Activated CD4-positive, alpha-beta T cell treated with anti-CD3 and anti-CD28 coated beads, Interleukin-2, amount 10 ng/mL, durations not matched to agents 7 days and 5 days (primary cell): Measurements from ENCODE around the gene ADIPOR2. TPM values are rescaled to one million over a fixed set of nuclear protein-coding genes. Genes with fewer than 3 reads are reported as not detected.
A peak's percentile ranks its signal among the peaks of the same experiment; 100 is the strongest.

Source experiments
- CTCF ChIA-PET: fragments of 350-600 bp; sonication (Branson Sonifier 250); formaldehyde crosslinking; loops from one replicate; lab custom pipeline; 2021; ENCODE audit warnings: antibody characterized with exemption; lab: Charles Lee
- POLR2A ChIA-PET: fragments of 350-600 bp; sonication (Branson Sonifier 250); formaldehyde crosslinking; loops from one replicate; lab custom pipeline; 2021; ENCODE audit warnings: antibody characterized with exemption; lab: Charles Lee
- DNase-seq: peaks from one replicate; pipeline ENCODE4 v3.0.0-alpha.2; 2020
- H3K27ac Mint-ChIP-seq: one replicate; pipeline ENCODE4 v1.8.0; 2021; ENCODE audit warnings: mild to moderate bottlenecking, moderate library complexity, mixed read lengths
- H3K27me3 Mint-ChIP-seq: one replicate; pipeline ENCODE4 v1.8.0; 2021; ENCODE audit warnings: mixed read lengths
- H3K36me3 Mint-ChIP-seq: one replicate; pipeline ENCODE4 v1.8.0; 2021; ENCODE audit warnings: low read depth, mixed read lengths
- H3K4me1 Mint-ChIP-seq: one replicate; pipeline ENCODE4 v1.8.0; 2021; ENCODE audit warnings: mixed read lengths
- H3K4me3 Mint-ChIP-seq: one replicate; pipeline ENCODE4 v1.8.0; 2021; ENCODE audit warnings: mild to moderate bottlenecking, moderate library complexity, mixed read lengths
- H3K9me3 Mint-ChIP-seq: one replicate; pipeline ENCODE4 v1.8.0; 2021; ENCODE audit warnings: mixed read lengths
- total RNA-seq, 2 experiments: library from RNA; stranded (reverse); gene quantifications; one replicate each; pipeline ENCODE4 v1.2.3, GENCODE V29; 2021

The ADIPOR2 gene
- total RNA-seq, 2 experiments from 2014 or later: 47.7 to 51.7 TPM

DNA sequence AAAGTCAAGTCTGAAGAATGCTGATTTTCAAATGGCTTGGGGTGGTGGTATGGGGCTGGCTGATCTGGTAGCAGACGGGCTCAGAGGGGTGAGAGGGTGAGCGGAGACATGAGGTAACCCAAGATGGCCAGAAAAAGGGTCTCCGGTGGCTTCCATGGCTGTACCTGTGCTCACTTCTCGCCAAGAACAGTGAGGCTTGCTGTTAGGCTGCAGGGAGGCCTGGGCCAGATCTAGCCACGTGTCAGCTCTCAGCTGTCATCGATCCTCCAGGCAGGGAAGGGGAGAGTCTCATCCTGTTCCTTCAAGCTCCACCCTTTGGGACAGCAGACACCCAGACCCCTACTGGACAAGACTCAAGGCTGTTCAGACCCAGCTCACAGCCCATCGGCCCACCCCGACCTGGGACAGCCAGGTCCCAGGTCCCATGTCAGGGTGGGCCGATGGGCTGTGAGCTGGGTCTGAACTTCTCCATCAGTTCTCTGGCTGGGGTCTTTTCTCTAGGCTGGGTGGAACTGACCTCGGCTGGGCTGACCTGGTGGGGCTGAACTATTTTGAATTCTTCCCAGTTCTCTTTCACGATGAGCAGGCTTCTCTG, 138.5 kb downstream of the ADIPOR2 start:
- peaks cover 16% of the 10 kb centered on the region for H3K27me3 Mint-ChIP-seq
- H3K4me1 Mint-ChIP-seq: no peaks in the 10 kb centered on the region
- CTCF ChIA-PET: no interaction called here
- no peak overlapping the region for H3K27ac Mint-ChIP-seq
- H3K4me3 Mint-ChIP-seq: no peak overlapping the region
- POLR2A ChIA-PET: no interaction called here
- no peak for DNase-seq
- H3K36me3 Mint-ChIP-seq: no peaks in the 10 kb centered on the region
- H3K9me3 Mint-ChIP-seq: no peaks in the 10 kb centered on the region

GRCh38 chr12:1830401-1830845, 139.6 kb downstream of the ADIPOR2 start:
- POLR2A ChIA-PET: no interaction called here
- no peaks in the 10 kb centered on the region for H3K4me1 Mint-ChIP-seq

DNA sequence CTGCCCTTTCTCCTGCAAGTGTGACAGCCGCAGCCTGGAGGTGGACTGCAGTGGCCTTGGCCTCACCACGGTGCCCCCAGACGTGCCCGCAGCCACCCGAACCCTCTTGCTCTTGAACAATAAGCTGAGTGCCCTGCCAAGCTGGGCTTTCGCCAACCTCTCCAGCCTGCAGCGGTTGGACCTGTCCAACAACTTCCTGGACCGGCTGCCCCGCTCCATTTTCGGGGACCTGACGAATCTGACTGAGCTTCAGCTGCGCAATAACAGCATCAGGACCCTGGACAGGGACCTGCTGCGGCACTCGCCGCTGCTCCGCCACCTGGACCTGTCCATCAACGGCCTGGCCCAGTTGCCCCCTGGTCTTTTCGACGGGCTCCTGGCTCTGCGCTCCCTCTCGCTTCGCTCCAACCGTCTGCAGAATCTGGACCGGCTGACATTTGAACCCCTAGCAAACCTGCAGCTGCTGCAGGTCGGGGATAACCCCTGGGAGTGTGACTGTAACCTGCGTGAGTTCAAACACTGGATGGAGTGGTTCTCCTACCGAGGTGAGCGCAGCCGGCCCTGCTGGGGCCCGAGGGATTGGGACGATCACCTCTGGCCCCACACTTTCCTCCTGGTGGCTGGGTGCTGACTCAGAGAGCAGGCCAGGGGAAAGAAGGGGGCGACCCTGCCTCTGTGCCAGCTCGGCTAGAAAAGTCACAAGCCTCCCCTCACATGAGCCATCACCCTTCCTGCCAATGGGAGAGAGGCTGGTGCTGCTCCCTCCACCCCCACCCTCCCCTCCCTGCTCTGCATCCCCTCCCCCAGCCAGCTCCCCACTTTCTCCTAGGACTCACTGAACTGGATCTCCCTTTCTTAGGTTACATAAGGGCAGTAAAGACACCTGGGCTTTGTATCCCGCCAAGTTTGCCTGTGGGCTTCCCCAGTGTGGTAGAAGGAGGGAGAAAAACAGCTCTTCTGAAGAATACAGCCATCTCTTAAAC, 140.4 kb downstream of the ADIPOR2 start:
- Mint-ChIP-seq H3K4me3 (no peak overlapping the region), H3K9me3 (no peaks in the 10 kb centered on the region), H3K36me3 (no peaks in the 10 kb centered on the region), H3K27ac (no peak overlapping the region), H3K4me1 (no peaks in the 10 kb centered on the region), H3K27me3 (peaks cover 16% of the 10 kb centered on the region)
- DNase-seq: peak; percentile 24
- ChIA-PET POLR2A (no interaction called here), CTCF (no interaction called here)

More at GRCh38 chr12:1830401-1830845, 139.6 kb downstream of the ADIPOR2 start:
- Mint-ChIP-seq H3K36me3 (no peaks in the 10 kb centered on the region), H3K9me3 (no peaks in the 10 kb centered on the region), H3K27ac (no peak overlapping the region), H3K4me3 (no peak overlapping the region), H3K27me3 (peaks cover 16% of the 10 kb centered on the region)
- no peak for DNase-seq
- CTCF ChIA-PET: no interaction called here

GRCh38 chr12:1832801-1833595, 142.1 kb downstream of the ADIPOR2 start:
- no peak overlapping the region for H3K4me3 Mint-ChIP-seq
- ChIA-PET CTCF (interaction anchor here (0.8 kb wide), 1 partner anchor 9 kb away, joined by 4 read pairs; no protein-coding TSS in a partner anchor), POLR2A (no interaction called here)
- DNase-seq: no peak
- H3K9me3 Mint-ChIP-seq: no peaks in the 10 kb centered on the region
- peaks cover 16% of the 10 kb centered on the region for H3K27me3 Mint-ChIP-seq
- H3K36me3 Mint-ChIP-seq: no peaks in the 10 kb centered on the region
- H3K27ac Mint-ChIP-seq: no peak overlapping the region
- no peaks in the 10 kb centered on the region for H3K4me1 Mint-ChIP-seq

- ChIA-PET POLR2A (no interaction called here), CTCF (no interaction called here)
- no peak for DNase-seq
- Mint-ChIP-seq H3K4me1 (no peaks in the 10 kb centered on the region), H3K36me3 (no peaks in the 10 kb centered on the region), H3K4me3 (no peak overlapping the region), H3K27me3 (peaks cover 16% of the 10 kb centered on the region), H3K9me3 (no peaks in the 10 kb centered on the region), H3K27ac (no peak overlapping the region)
Observed at GRCh38 chr12:1833596-1834028, 142.7 kb downstream of the ADIPOR2 start.

GRCh38 chr12:1834186-1834925, 143.5 kb downstream of the ADIPOR2 start:
- ChIA-PET POLR2A (no interaction called here), CTCF (interaction anchor here (1.2 kb wide), 1 partner anchor 19 kb away, joined by 6 read pairs; no protein-coding TSS in a partner anchor)
- H3K4me3 Mint-ChIP-seq: no peak overlapping the region
- DNase-seq: no peak
- no peak overlapping the region for H3K27ac Mint-ChIP-seq
- no peaks in the 10 kb centered on the region for H3K36me3 Mint-ChIP-seq
- peaks cover 16% of the 10 kb centered on the region for H3K27me3 Mint-ChIP-seq
- H3K4me1 Mint-ChIP-seq: no peaks in the 10 kb centered on the region
- H3K9me3 Mint-ChIP-seq: no peaks in the 10 kb centered on the region

DNA sequence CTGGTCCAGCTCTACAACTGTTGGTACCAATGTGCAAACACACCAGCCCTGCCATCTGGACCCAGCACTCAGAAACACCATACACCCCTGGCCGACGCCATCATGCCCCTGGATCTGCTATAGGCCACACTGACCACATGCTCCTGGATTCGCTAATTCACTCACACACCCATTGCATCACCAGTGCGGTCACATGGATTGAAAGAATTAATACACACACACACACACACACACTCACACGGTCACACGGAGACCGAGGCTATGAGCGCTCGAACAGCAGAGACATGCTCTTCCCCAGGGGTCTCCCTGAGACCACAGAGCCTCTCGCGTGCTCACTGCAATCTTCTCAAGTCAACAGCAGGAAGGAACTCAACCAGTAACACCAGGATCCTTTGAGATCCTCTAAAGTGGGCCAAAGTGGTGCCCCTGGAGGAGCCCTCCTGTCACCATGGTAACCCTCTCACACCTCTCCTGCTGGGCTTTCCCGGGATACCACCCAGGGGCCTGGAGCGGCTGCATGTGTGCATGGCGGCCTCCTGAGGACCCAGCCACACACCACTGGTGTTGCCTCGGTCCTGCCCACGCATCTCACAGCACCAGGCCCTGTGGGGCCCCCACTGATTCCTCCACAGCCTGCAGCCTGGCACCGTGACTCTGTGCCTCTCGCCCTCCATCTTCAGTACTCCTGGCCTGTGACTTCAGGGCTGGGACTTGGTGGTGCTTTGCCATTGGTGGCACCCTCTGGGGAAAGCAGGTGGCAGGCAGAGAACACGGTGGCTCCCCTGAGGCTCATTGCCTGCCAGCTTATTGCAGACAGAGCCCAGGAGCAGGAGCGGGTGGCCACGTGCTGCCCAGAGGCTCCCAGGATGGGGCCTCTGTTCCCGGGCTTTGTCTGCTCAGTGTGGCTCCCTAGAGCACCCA, 144.6 kb downstream of the ADIPOR2 start:
- no peaks in the 10 kb centered on the region for H3K4me1 Mint-ChIP-seq
- H3K9me3 Mint-ChIP-seq: no peaks in the 10 kb centered on the region
- peaks cover 15% of the 10 kb centered on the region for H3K27me3 Mint-ChIP-seq
- no peak overlapping the region for H3K4me3 Mint-ChIP-seq
- POLR2A ChIA-PET: no interaction called here
- H3K27ac Mint-ChIP-seq: no peak overlapping the region
- CTCF ChIA-PET: interaction anchor here (1.2 kb wide), 1 partner anchor 20 kb away, joined by 6 read pairs; no protein-coding TSS in a partner anchor
- no peak for DNase-seq
- no peaks in the 10 kb centered on the region for H3K36me3 Mint-ChIP-seq

GRCh38 chr12:1836241-1836803, 145.5 kb downstream of the ADIPOR2 start:
- CTCF ChIA-PET: interaction anchor here (0.9 kb wide), 1 partner anchor 41 kb away, joined by 3 read pairs; no protein-coding TSS in a partner anchor
- POLR2A ChIA-PET: no interaction called here
- Mint-ChIP-seq H3K27me3 (peaks cover 7% of the 10 kb centered on the region), H3K27ac (no peak overlapping the region), H3K4me1 (no peaks in the 10 kb centered on the region), H3K36me3 (no peaks in the 10 kb centered on the region), H3K9me3 (no peaks in the 10 kb centered on the region), H3K4me3 (no peak overlapping the region)
- DNase-seq: no peak

- DNase-seq: no peak
- H3K4me1 Mint-ChIP-seq: no peaks in the 10 kb centered on the region
- no peaks in the 10 kb centered on the region for H3K36me3 Mint-ChIP-seq
- H3K4me3 Mint-ChIP-seq: no peak overlapping the region
- H3K9me3 Mint-ChIP-seq: no peaks in the 10 kb centered on the region
- no peak overlapping the region for H3K27ac Mint-ChIP-seq
- ChIA-PET POLR2A (no interaction called here), CTCF (interaction anchor here (0.9 to 1.6 kb wide), 2 partner anchors 39 to 42 kb away, joined by 3 to 4 read pairs; no protein-coding TSS in a partner anchor)
- peaks cover 4% of the 10 kb centered on the region for H3K27me3 Mint-ChIP-seq
Observed at GRCh38 chr12:1836854-1837421, 146.1 kb downstream of the ADIPOR2 start.

DNA sequence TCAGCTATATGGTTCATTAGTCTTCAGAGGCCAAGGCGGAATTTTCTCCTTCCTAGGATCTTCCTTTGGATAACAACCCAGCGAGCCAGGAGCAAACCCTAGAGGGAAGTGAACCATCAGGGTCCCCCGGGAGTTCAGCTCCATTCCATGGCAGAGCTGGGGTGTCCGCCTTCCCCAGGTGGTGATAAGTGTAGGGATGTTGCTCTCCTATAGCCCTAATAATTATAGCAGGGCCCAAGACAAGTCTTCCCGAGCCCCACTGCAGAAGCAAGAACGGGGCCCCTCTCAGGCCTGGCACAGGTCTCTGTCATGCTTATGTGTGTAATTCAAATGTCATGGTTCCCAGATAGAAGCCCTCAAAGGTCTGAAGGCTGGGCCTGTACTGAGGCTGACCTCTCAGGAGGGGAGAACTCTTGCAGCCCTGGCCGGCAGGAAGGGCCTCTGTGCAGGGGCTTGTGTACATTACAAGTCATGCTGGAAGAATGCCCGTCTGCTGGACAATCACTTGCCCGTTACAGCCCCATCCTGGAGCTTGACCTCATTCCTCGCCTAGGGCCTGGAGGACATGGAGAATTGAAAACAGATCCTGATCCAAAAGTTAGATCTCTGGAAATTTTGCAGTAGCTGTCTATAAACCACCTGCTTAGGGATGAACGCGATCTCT, 146.8 kb downstream of the ADIPOR2 start:
- no peaks in the 10 kb centered on the region for H3K27me3 Mint-ChIP-seq
- H3K9me3 Mint-ChIP-seq: no peaks in the 10 kb centered on the region
- H3K27ac Mint-ChIP-seq: no peak overlapping the region
- POLR2A ChIA-PET: no interaction called here
- no peak overlapping the region for H3K4me3 Mint-ChIP-seq
- CTCF ChIA-PET: interaction anchor here (0.6 to 1.6 kb wide), 2 partner anchors 39 to 1457 kb away, joined by 3 to 4 read pairs; no protein-coding TSS in a partner anchor
- no peaks in the 10 kb centered on the region for H3K36me3 Mint-ChIP-seq
- H3K4me1 Mint-ChIP-seq: no peaks in the 10 kb centered on the region
- DNase-seq: no peak
